SK-N-SH treated with all-trans-retinoic acid at 6 μM for 48 hours (cell line): ENCODE measurements around the gene GPATCH1.

ENCODE experiments used
- ATAC-seq: fragments of 200-7000 bp; cut with Tn5 transposase; 3 replicates; pipeline ENCODE4 v1.9.1; 2020; ENCODE audit warnings: mild to moderate bottlenecking, moderate library complexity
- ARNTL ChIP-seq: fragments of 450-650 bp; formaldehyde crosslinking; IDR thresholded peaks from 2 replicates; pipeline ENCODE4 v1.5.0; 2020; ENCODE audit warnings: low read depth, mild to moderate bottlenecking, moderate library complexity, borderline replicate concordance
- BACH2 ChIP-seq: fragments of 250-450 bp; sonication (Bioruptor Pico); IDR thresholded peaks from 2 replicates; pipeline ENCODE4 v1.9.0; 2021; ENCODE audit warnings: mild to moderate bottlenecking, borderline replicate concordance
- CSDC2 ChIP-seq: fragments of 250-450 bp; sonication (Bioruptor Pico); IDR thresholded peaks from 2 replicates; pipeline ENCODE4 v1.5.0; 2020; ENCODE audit warnings: mild to moderate bottlenecking, moderate library complexity
- ESRRG ChIP-seq: fragments of 250-450 bp; sonication (Bioruptor Pico); IDR thresholded peaks from 2 replicates; pipeline ENCODE4 v1.6.1; 2021; ENCODE audit warnings: mild to moderate bottlenecking
- GLIS3 ChIP-seq: fragments of 250-450 bp; sonication (Bioruptor Pico); IDR thresholded peaks from 2 replicates; pipeline ENCODE4 v1.5.0; 2020; ENCODE audit warnings: mild to moderate bottlenecking, moderate library complexity
- ISL1 ChIP-seq: fragments of 250-450 bp; sonication (Bioruptor Pico); IDR thresholded peaks from 2 replicates; pipeline ENCODE4 v2.1.2; 2022; ENCODE audit warnings: mild to moderate bottlenecking, moderate library complexity
- PPARA ChIP-seq: fragments of 250-450 bp; sonication (Bioruptor Pico); IDR thresholded peaks from 2 replicates; pipeline ENCODE4 v1.5.0; 2020; ENCODE audit warnings: mild to moderate bottlenecking, borderline replicate concordance
- RARB ChIP-seq: fragments of 250-450 bp; sonication (Bioruptor Pico); IDR thresholded peaks from 2 replicates; pipeline ENCODE4 v1.8.0; 2021; ENCODE audit warnings: mild to moderate bottlenecking, moderate library complexity
- SNAI2 ChIP-seq: fragments of 250-450 bp; sonication (Bioruptor Pico); IDR thresholded peaks from 2 replicates; pipeline ENCODE4 v1.5.0; 2020; ENCODE audit warnings: mild to moderate bottlenecking, moderate library complexity
- TCF4 ChIP-seq: fragments of 250-450 bp; sonication (Bioruptor Pico); IDR thresholded peaks from 2 replicates; pipeline ENCODE4 v1.8.0; 2021; ENCODE audit warnings: mild to moderate bottlenecking, moderate library complexity, borderline replicate concordance
- ZC3H10 ChIP-seq: fragments of 250-450 bp; sonication (Bioruptor Pico); IDR thresholded peaks from 2 replicates; pipeline ENCODE4 v1.5.1; 2021; ENCODE audit warnings: mild to moderate bottlenecking, moderate library complexity
- ZFP3 ChIP-seq: fragments of 250-450 bp; sonication (Bioruptor Pico); IDR thresholded peaks from 2 replicates; pipeline ENCODE4 v1.5.0; 2020; ENCODE audit warnings: mild to moderate bottlenecking, moderate library complexity
- ZFP30 ChIP-seq: fragments of 450-650 bp; formaldehyde crosslinking; IDR thresholded peaks from 2 replicates; pipeline ENCODE4 v1.5.0; 2022; ENCODE audit warnings: mild to moderate bottlenecking, moderate library complexity
- ZNF565 ChIP-seq: fragments of 450-650 bp; formaldehyde crosslinking; conservative IDR thresholded peaks from 2 replicates; pipeline ENCODE4 v1.5.0; 2020; ENCODE audit warnings: low read depth, mild to moderate bottlenecking, moderate library complexity
- ZNF70 ChIP-seq: fragments of 450-650 bp; formaldehyde crosslinking; IDR thresholded peaks from 2 replicates; pipeline ENCODE4 v1.5.0; 2020; ENCODE audit warnings: mild to moderate bottlenecking, moderate library complexity
- ZNF8 ChIP-seq: fragments of 450-650 bp; formaldehyde crosslinking; IDR thresholded peaks from 2 replicates; pipeline ENCODE4 v1.5.0; 2020; ENCODE audit warnings: mild to moderate bottlenecking, moderate library complexity
- TF ChIP-seq, protein P1 (sequence below): fragments of 250-450 bp; sonication (Bioruptor Pico); IDR thresholded peaks from 2 replicates; pipeline ENCODE4 v1.8.0; 2021; ENCODE audit warnings: low read depth, mild to moderate bottlenecking, moderate library complexity, borderline replicate concordance
- TF ChIP-seq, protein P2 (sequence below): fragments of 250-450 bp; sonication (Bioruptor Pico); IDR thresholded peaks from 2 replicates; pipeline ENCODE4 v1.8.0; 2020; ENCODE audit warnings: mild to moderate bottlenecking, moderate library complexity, borderline replicate concordance
- TF ChIP-seq, protein P3 (sequence below): fragments of 250-450 bp; sonication (Bioruptor Pico); IDR thresholded peaks from 2 replicates; pipeline ENCODE4 v1.5.1; 2021; ENCODE audit warnings: mild to moderate bottlenecking, moderate library complexity

The GPATCH1 gene

DNA sequence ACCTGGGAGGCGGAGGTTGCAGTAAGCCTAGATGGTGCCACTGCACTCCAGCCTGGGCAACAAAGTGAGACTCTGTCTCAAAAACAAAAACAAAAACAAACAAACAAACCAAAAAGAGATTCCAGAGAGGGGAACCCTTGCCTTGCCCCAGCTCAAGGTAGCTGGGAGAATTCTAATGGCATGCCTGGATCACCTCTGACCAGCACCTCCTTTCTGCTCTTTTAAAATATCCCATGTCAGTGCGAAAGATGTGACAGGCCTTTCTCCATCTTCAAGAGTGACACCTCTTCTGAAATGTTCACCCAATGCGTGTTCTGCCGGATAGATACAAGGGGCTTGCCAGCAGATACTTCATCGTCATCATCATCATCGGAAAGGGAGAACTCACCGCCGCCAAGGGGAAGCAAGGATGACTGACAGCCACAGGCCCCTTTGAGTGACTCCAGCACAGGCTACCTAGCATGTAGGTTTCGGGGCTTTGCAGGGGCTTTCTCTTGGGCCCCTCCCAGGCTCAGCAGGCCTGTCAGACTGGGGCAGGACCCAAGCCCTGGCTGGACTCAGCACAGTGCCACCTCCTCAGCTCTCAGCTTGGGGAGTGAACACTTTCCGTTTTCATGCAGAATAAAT, 94.3 kb downstream of the GPATCH1 start:
- TF ChIP-seq, protein P1, sequence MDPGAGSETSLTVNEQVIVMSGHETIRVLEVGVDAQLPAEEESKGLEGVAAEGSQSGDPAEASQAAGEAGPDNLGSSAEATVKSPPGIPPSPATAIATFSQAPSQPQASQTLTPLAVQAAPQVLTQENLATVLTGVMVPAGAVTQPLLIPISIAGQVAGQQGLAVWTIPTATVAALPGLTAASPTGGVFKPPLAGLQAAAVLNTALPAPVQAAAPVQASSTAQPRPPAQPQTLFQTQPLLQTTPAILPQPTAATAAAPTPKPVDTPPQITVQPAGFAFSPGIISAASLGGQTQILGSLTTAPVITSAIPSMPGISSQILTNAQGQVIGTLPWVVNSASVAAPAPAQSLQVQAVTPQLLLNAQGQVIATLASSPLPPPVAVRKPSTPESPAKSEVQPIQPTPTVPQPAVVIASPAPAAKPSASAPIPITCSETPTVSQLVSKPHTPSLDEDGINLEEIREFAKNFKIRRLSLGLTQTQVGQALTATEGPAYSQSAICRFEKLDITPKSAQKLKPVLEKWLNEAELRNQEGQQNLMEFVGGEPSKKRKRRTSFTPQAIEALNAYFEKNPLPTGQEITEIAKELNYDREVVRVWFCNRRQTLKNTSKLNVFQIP (CRISPR knock-in tag) = no peak
- no peak for TF ChIP-seq ZC3H10 (CRISPR knock-in tag)
- TF ChIP-seq, protein P2, sequence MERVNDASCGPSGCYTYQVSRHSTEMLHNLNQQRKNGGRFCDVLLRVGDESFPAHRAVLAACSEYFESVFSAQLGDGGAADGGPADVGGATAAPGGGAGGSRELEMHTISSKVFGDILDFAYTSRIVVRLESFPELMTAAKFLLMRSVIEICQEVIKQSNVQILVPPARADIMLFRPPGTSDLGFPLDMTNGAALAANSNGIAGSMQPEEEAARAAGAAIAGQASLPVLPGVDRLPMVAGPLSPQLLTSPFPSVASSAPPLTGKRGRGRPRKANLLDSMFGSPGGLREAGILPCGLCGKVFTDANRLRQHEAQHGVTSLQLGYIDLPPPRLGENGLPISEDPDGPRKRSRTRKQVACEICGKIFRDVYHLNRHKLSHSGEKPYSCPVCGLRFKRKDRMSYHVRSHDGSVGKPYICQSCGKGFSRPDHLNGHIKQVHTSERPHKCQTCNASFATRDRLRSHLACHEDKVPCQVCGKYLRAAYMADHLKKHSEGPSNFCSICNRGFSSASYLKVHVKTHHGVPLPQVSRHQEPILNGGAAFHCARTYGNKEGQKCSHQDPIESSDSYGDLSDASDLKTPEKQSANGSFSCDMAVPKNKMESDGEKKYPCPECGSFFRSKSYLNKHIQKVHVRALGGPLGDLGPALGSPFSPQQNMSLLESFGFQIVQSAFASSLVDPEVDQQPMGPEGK (CRISPR knock-in tag) = no peak
- TF ChIP-seq TCF4 (CRISPR knock-in tag) = no peak
- no peak for TF ChIP-seq PPARA (CRISPR knock-in tag)
- no peak for TF ChIP-seq RARB
- TF ChIP-seq ZNF8 (CRISPR knock-in tag) = no peak
- no peak for TF ChIP-seq ZNF565 (CRISPR knock-in tag)
- TF ChIP-seq ARNTL = no peak
- TF ChIP-seq GLIS3 (CRISPR knock-in tag) = no peak
- no peak for TF ChIP-seq ZFP3
- TF ChIP-seq BACH2 (CRISPR knock-in tag) = no peak
- no peak for TF ChIP-seq ZFP30
- no peak for ATAC-seq

DNA sequence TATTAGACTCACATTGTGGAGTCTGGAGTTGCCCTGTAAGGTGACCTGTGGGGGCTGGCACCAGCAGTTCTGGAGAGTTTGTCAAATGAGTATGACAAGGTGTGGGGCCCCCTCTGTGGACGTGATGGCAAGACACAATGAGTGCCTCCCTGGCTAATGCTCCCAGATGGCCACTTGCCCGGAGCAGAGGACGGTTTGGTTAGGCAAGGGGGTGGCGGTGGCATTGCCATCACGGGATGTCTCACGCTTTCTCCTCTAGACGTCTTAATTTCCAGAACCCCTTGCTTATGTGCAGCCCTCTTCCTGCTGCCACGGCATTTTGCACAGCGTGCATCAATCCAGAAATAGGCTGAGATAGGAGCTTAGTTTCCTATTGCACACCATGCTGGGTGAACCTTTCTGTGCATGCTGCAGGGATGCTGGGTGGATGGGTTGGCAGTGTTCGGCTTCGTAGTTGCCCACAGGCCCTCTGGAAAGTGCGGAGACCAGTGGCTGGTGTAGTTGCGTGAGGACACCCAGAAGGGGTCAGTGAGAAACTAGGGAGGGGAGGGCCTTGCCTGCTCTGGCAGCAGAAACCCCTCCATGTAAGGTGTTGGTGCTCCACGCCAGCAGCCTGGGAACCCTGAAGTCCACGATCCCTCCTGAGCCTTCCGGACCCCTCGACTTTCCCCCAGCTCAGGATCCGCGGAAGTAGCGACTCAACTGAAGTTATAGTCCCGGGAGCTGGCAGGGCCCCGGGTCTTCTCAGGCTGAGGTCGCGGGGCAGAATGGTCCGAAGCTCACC, 95.1 kb downstream of the GPATCH1 start:
- peak; percentile 2 for ATAC-seq
- no peak for TF ChIP-seq BACH2 (CRISPR knock-in tag)
- TF ChIP-seq, protein P1 (CRISPR knock-in tag) = no peak
- no peak for TF ChIP-seq ISL1
- TF ChIP-seq, protein P3, sequence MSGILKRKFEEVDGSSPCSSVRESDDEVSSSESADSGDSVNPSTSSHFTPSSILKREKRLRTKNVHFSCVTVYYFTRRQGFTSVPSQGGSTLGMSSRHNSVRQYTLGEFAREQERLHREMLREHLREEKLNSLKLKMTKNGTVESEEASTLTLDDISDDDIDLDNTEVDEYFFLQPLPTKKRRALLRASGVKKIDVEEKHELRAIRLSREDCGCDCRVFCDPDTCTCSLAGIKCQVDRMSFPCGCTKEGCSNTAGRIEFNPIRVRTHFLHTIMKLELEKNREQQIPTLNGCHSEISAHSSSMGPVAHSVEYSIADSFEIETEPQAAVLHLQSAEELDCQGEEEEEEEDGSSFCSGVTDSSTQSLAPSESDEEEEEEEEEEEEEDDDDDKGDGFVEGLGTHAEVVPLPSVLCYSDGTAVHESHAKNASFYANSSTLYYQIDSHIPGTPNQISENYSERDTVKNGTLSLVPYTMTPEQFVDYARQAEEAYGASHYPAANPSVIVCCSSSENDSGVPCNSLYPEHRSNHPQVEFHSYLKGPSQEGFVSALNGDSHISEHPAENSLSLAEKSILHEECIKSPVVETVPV (CRISPR knock-in tag) = no peak
- TF ChIP-seq ZNF565 (CRISPR knock-in tag) = no peak
- TF ChIP-seq CSDC2 (CRISPR knock-in tag) = no peak
- TF ChIP-seq ZNF8 (CRISPR knock-in tag) = no peak
- no peak for TF ChIP-seq PPARA (CRISPR knock-in tag)
- TF ChIP-seq TCF4 (CRISPR knock-in tag) = no peak
- TF ChIP-seq ESRRG (CRISPR knock-in tag) = no peak
- TF ChIP-seq ZFP3 = no peak
- TF ChIP-seq ZC3H10 (CRISPR knock-in tag) = no peak
- TF ChIP-seq, protein P2 (CRISPR knock-in tag) = no peak
- no peak for TF ChIP-seq ZNF70 (CRISPR knock-in tag)
- no peak for TF ChIP-seq ZFP30
- no peak for TF ChIP-seq SNAI2
- TF ChIP-seq ARNTL = no peak
- TF ChIP-seq, all 23 proteins: peak for 0
